Measurements from ENCODE around the gene B3GALNT1.

Gene B3GALNT1, protein sequence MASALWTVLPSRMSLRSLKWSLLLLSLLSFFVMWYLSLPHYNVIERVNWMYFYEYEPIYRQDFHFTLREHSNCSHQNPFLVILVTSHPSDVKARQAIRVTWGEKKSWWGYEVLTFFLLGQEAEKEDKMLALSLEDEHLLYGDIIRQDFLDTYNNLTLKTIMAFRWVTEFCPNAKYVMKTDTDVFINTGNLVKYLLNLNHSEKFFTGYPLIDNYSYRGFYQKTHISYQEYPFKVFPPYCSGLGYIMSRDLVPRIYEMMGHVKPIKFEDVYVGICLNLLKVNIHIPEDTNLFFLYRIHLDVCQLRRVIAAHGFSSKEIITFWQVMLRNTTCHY

GRCh38 chr3:161104561-161105551 lies at the start of gene B3GALNT1:
Gene B3GALNT1 (minus strand): TSS chr3:161105349. CDS start chr3:161086754, 18,595 bp downstream.
- peak; percentile 49 for DNase-seq (ENCODE audit: low spot score)

- DNase-seq (ENCODE audit: low spot score) = no peak
These were observed 48.3 kb upstream of the B3GALNT1 start for GRCh38 chr3:161153480-161153879.

GRCh38 chr3:161150001-161150525 lies 44.9 kb upstream of the B3GALNT1 start:
- no peak for DNase-seq (ENCODE audit: low spot score)

DNA sequence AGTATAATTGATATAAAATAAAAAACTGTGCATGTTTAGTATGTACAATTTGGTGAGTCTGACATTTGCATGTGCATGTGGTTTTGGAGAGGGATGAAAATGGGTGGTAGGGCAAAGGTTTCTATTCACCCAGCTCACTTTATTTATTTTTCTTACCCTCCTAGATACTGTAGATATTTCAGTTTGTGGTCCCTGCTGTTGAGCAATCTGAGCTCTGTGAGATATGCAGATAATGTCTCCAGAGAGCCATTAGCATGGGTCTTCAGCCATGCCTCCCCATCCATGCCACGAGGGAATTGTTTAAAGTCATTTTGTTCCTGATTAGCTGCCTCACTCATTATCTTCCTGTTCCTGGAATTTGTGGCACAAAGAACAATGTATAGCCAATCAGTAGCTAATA lies 44.4 kb upstream of the B3GALNT1 start:
- DNase-seq (ENCODE audit: low spot score) = no peak

GRCh38 chr3:161148832-161149475 lies 43.8 kb upstream of the B3GALNT1 start:
- DNase-seq (ENCODE audit: low spot score) = no peak

DNA sequence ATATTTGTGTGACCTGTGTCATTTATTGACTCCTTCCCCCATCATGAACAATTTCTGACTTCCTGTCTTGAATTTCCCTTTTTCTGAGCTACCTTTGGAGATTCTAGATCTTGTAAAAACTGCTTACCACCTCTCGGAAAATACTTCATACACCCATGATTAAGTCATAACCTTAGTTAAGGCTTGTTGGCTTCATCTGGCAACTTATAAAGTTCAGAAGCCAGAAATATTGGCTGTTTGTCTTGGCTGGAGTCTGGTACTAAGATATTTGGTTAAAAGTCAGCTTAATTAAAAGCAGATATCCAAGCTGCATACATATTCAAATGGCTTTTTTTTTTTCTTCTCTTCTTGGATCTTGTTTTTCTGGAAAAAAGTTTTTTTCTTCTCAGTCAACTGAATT lies 37.3 kb upstream of the B3GALNT1 start:
- no peak for DNase-seq (ENCODE audit: low spot score)

- DNase-seq (ENCODE audit: low spot score) = no peak
These were observed 34.5 kb upstream of the B3GALNT1 start for GRCh38 chr3:161139686-161140085.

- DNase-seq (ENCODE audit: low spot score) = no peak
These were observed 32.1 kb upstream of the B3GALNT1 start for GRCh38 chr3:161137260-161137659.

GRCh38 chr3:161132391-161132790 lies 27.2 kb upstream of the B3GALNT1 start:
- no peak for DNase-seq (ENCODE audit: low spot score)

GRCh38 chr3:161126495-161126894 lies 21.3 kb upstream of the B3GALNT1 start:
- no peak for DNase-seq (ENCODE audit: low spot score)

DNA sequence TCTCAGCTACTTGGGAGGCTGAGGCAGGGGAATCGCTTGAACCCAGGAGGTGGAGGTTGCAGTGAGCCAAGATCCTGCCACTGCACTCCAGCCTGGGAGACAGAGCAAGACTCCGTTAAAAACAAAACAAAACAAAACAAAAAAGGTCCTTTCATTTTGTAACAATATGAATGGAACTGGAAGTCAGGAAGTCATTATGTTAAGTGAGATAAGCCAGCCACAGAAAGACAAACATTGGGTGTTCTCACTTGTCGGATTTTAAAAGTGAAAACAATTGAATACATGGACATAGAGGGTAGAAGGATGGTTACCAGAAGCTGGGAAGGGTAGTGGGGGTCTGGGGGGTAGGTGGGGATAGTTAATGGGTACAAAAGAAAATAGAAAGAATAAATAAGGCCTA lies 12.5 kb upstream of the B3GALNT1 start:
- no peak for DNase-seq (ENCODE audit: low spot score)

GRCh38 chr3:161108840-161109239 lies 3.7 kb upstream of the B3GALNT1 start:
- no peak for DNase-seq (ENCODE audit: low spot score)

DNA sequence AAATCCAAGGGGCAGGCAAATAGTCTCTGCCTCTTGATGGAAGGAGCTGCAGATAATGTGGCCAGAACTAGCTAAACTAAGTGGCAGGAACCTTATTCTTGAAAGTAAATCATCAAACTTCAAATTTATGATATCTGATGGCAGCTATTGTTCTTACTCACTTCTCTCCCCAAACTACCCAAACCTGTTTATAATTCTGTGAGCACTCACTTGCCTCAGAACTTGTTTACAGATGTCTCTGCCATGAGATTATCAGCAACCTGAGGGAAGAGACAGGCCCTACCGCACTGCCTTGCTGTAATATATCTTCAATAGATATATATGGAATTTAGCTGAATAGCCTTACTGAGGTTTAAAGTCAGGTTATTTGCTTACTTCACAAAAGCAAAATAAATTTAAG lies 2.2 kb upstream of the B3GALNT1 start:
- no peak for DNase-seq (ENCODE audit: low spot score)

GRCh38 chr3:161103776-161104385 lies 1.3 kb downstream of the B3GALNT1 start:
- no peak for DNase-seq (ENCODE audit: low spot score)

GRCh38 chr3:161101609-161102008 lies 3.5 kb downstream of the B3GALNT1 start:
- DNase-seq (ENCODE audit: low spot score) = no peak

- DNase-seq (ENCODE audit: low spot score) = no peak
These were observed 4.2 kb downstream of the B3GALNT1 start for GRCh38 chr3:161100994-161101393.

GRCh38 chr3:161096771-161097367 lies 8.3 kb downstream of the B3GALNT1 start:
- DNase-seq (ENCODE audit: low spot score) = no peak

GRCh38 chr3:161093895-161094294 lies 11.3 kb downstream of the B3GALNT1 start:
- no peak for DNase-seq (ENCODE audit: low spot score)

DNA sequence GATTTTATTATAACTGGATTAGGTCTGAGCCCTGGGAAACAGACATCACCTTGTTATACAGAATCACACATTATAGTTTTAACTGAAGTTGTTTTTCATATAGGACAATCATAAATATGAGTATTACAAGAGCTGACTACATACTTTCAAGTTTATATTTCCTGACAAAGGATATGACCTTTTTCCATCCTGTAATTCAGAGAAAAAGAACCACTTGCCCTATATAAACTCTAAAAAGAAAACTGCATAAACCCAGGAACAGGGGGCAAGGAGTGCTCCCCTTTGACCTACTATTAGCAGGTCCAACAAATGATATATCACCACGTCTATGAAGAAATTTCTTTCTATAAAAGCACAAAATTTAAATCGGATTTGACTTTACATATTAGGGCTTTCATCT lies 20.9 kb downstream of the B3GALNT1 start:
- no peak for DNase-seq (ENCODE audit: low spot score)

- DNase-seq (ENCODE audit: low spot score) = no peak
These were observed 22.0 kb downstream of the B3GALNT1 start for GRCh38 chr3:161083131-161083530.

DNA sequence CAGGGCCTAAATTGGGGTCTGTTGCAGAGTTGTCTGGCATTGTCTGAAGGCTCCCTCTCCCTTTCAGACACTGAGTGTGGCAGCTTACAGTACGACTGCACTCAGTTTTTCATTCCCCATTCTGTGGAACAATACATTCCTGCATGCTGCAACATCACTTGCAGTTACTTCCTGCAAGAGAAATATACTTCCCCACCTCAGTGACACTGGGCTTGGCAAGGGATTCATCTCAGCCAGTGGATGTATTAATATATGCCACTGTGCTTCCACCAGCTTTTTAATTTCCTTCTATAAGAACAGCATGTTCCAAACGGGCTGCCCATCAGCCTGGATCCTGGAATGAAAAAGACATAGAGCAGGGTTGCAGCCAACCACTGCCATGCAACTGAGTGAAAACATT lies 23.1 kb downstream of the B3GALNT1 start:
- DNase-seq (ENCODE audit: low spot score) = no peak

All from HuH-7.5 (cell line).